Measurements from ENCODE around the gene INSR. TPM values are rescaled to one million over a fixed set of nuclear protein-coding genes. Genes with fewer than 3 reads are reported as not detected.

Gene INSR
- total RNA-seq, 1 donor from 2014 or later: 7.9 TPM

GRCh38 chr19:7258041-7258839, 36.0 kb downstream of the INSR start:
- TF ChIP-seq, protein P1, sequence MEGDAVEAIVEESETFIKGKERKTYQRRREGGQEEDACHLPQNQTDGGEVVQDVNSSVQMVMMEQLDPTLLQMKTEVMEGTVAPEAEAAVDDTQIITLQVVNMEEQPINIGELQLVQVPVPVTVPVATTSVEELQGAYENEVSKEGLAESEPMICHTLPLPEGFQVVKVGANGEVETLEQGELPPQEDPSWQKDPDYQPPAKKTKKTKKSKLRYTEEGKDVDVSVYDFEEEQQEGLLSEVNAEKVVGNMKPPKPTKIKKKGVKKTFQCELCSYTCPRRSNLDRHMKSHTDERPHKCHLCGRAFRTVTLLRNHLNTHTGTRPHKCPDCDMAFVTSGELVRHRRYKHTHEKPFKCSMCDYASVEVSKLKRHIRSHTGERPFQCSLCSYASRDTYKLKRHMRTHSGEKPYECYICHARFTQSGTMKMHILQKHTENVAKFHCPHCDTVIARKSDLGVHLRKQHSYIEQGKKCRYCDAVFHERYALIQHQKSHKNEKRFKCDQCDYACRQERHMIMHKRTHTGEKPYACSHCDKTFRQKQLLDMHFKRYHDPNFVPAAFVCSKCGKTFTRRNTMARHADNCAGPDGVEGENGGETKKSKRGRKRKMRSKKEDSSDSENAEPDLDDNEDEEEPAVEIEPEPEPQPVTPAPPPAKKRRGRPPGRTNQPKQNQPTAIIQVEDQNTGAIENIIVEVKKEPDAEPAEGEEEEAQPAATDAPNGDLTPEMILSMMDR (IDR thresholded peaks at IDR 0.05; ENCODE audit: insufficient read depth, low read depth, low read length): no peak
- TF ChIP-seq EZH2 (IDR thresholded peaks at IDR 0.05; ENCODE audit: insufficient read depth, low read length): no peak
- Histone ChIP-seq H3K4me3 (ENCODE audit: insufficient read depth, low read depth, low read length) (no peak overlapping the region), H3K27me3 (ENCODE audit: insufficient read depth, low read length) (no peaks in the 10 kb centered on the region), H2AFZ (ENCODE audit: low read depth, low read length) (no peak overlapping the region), H3K36me3 (ENCODE audit: insufficient read depth, low read length) (no peaks in the 10 kb centered on the region), H3K9ac (ENCODE audit: low read length) (no peak overlapping the region), H4K20me1 (ENCODE audit: insufficient read depth, low read length) (peaks cover 3% of the 10 kb centered on the region), H3K4me1 (ENCODE audit: insufficient read depth, low read length) (peaks cover 2% of the 10 kb centered on the region), H3K4me2 (ENCODE audit: low read length) (no peak overlapping the region), H3K9me3 (ENCODE audit: insufficient read depth, low read depth, low read length) (no peaks in the 10 kb centered on the region), H3K27ac (ENCODE audit: low read depth, low read length) (no peak overlapping the region), H3K79me2 (ENCODE audit: insufficient read depth, low read length) (no peaks in the 10 kb centered on the region)
- H3K36me3 Mint-ChIP-seq (ENCODE audit: low read depth, unreplicated experiment): no peaks in the 10 kb centered on the region
- H3K4me3 Mint-ChIP-seq (ENCODE audit: unreplicated experiment): no peak overlapping the region
- no peak overlapping the region for H3K27ac Mint-ChIP-seq (ENCODE audit: unreplicated experiment)
- H3K27me3 Mint-ChIP-seq (ENCODE audit: low read depth, unreplicated experiment): no peaks in the 10 kb centered on the region
- no peaks in the 10 kb centered on the region for H3K9me3 Mint-ChIP-seq (ENCODE audit: unreplicated experiment)
- H3K4me1 Mint-ChIP-seq (ENCODE audit: low read depth, unreplicated experiment): peaks cover 5% of the 10 kb centered on the region
- no peak for FAIRE-seq
- no peak for DNase-seq (ENCODE audit: low read depth)

DNA sequence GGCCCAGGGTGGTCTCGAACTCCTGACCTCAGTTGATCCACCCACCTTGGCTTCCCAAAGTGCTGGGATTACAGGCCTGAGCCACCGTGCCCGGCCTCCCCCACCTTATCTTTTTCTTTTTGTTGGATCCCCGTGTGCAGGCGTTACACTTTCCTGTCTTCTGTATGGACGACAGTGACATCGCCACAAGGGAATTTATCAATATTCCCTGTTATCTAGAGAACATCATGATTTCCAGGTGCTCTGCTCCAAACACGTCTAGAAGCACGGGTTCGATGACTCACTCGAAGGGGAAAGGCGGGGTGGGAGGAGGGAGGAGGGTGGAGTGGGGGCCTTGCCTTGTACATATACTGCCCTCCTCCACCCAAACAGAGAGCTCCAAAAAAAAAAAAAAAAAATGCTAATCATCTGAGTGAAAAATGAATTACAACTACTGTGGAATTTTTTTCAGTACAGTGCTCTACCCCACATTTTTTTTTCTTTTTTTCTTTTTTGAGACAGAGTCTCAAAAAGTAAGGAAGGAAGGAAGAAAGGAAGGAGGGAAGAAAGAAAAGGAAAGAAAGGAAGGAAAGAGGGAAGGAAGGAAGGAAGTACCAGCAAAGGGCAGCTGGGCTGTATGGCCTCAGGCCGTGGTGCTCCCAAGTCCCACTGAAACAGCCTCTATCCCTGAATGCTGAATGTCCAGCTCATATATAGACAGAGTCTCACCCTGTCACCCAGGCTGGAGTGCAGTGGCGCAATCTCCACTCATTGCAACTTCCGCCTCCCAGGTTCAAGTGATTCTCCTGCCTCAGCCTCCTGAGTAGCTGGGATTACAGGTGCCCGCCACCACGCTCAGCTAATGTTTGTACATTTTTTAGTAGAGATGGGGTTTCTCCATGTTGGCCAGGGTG, 36.8 kb downstream of the INSR start:
- Histone ChIP-seq H3K27ac (ENCODE audit: low read depth, low read length) (no peak overlapping the region), H3K79me2 (ENCODE audit: insufficient read depth, low read length) (no peaks in the 10 kb centered on the region), H3K9me3 (ENCODE audit: insufficient read depth, low read depth, low read length) (no peaks in the 10 kb centered on the region), H4K20me1 (ENCODE audit: insufficient read depth, low read length) (peaks cover 3% of the 10 kb centered on the region), H3K4me1 (ENCODE audit: insufficient read depth, low read length) (peaks cover 2% of the 10 kb centered on the region), H3K4me2 (ENCODE audit: low read length) (no peak overlapping the region), H3K36me3 (ENCODE audit: insufficient read depth, low read length) (no peaks in the 10 kb centered on the region), H3K27me3 (ENCODE audit: insufficient read depth, low read length) (no peaks in the 10 kb centered on the region), H3K9ac (ENCODE audit: low read length) (peak overlapping the region; percentile 42), H3K4me3 (ENCODE audit: insufficient read depth, low read depth, low read length) (no peak overlapping the region), H2AFZ (ENCODE audit: low read depth, low read length) (no peak overlapping the region)
- Mint-ChIP-seq H3K4me3 (ENCODE audit: unreplicated experiment) (no peak overlapping the region), H3K27ac (ENCODE audit: unreplicated experiment) (peak overlapping the region; percentile 77), H3K9me3 (ENCODE audit: unreplicated experiment) (no peaks in the 10 kb centered on the region), H3K36me3 (ENCODE audit: low read depth, unreplicated experiment) (no peaks in the 10 kb centered on the region), H3K4me1 (ENCODE audit: low read depth, unreplicated experiment) (peaks cover 5% of the 10 kb centered on the region), H3K27me3 (ENCODE audit: low read depth, unreplicated experiment) (no peaks in the 10 kb centered on the region)
- no peak for FAIRE-seq
- DNase-seq (ENCODE audit: low read depth): peak; percentile 85
- TF ChIP-seq, protein P1 (IDR thresholded peaks at IDR 0.05; ENCODE audit: insufficient read depth, low read depth, low read length): no peak
- no peak for TF ChIP-seq EZH2 (IDR thresholded peaks at IDR 0.05; ENCODE audit: insufficient read depth, low read length)

Measured in astrocyte (in vitro differentiated cells and primary cell).